Duodenal mucosa (tissue), 2 donors: ENCODE data around the gene PCYT1A.
"Not testable (repeated sequence)": the region's sequence is repeated elsewhere in the genome, so short reads cannot be mapped to it uniquely, and the experiment has no call there.

Experiments used
- H3K27ac ChIP-seq: one replicate; pipeline ENCODE4 v1.7.0; 2013; ENCODE audit warnings: low read depth, low read length
- H3K27me3 ChIP-seq, 2 donors: one replicate each; pipeline ENCODE4 v1.7.0; 2013; ENCODE audit warnings: low read length in 2 of 2, control low read depth in 1 of 2; ENCODE audit not compliant: insufficient read depth in 2 of 2, control insufficient read depth in 1 of 2
- H3K36me3 ChIP-seq, 2 donors: one replicate each; pipeline ENCODE4 v1.7.0; 2013; ENCODE audit warnings: low read length in 2 of 2, control low read depth in 1 of 2; ENCODE audit not compliant: insufficient read depth in 2 of 2, control insufficient read depth in 1 of 2
- H3K4me1 ChIP-seq, 2 donors: one replicate each; pipeline ENCODE4 v1.7.0; 2013; ENCODE audit warnings: low read length in 2 of 2, control low read depth in 1 of 2; ENCODE audit not compliant: insufficient read depth in 2 of 2, control insufficient read depth in 1 of 2
- H3K4me3 ChIP-seq, 2 donors: one replicate each; pipeline ENCODE4 v1.7.0; 2013; ENCODE audit warnings: low read length in 2 of 2, low read depth in 1 of 2
- H3K9ac ChIP-seq, 2 donors: one replicate each; pipeline ENCODE4 v1.7.0; 2013; ENCODE audit warnings: low read length in 2 of 2, low read depth in 1 of 2
- H3K9me3 ChIP-seq, 2 donors: one replicate each; pipeline ENCODE4 v1.7.0; 2013; ENCODE audit warnings: low read length in 2 of 2, control low read depth in 1 of 2; ENCODE audit not compliant: control insufficient read depth in 1 of 2

PCYT1A gene

DNA sequence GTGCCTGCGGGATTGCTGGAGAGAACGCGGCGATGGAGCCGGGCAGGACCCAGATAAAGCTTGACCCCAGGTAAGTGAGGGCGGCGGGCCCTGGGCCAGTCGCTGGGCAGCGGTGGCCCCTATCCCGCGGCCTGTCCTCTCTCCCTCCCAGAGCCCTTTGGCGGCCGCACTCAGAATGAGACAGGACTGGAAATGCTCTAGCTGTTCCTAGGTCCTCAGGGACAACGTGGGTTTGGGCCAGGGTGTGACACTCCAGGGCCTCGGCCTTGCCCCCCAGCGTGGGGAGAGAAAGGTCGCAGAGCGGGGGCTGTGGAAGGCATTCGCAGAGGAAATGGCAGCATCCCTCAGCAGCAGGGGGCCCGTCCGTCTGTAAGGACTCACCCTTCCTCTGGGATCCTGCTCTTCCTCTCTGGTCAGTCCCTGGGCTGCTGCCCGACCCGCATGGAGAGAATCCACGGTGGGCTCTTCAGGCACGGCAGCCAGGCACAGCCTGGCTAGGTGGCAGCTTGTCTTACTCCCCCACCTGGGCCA, 70.8 kb downstream of the PCYT1A start:
- Histone ChIP-seq H3K27me3 (no peaks in the 10 kb centered on the region), H3K4me3 (peak overlapping the region; percentile 64 to 69), H3K9ac (peak overlapping the region; percentile 57 to 59), H3K27ac (no peak overlapping the region), H3K9me3 (no peaks in the 10 kb centered on the region), H3K36me3 (no peaks in the 10 kb centered on the region), H3K4me1 (peaks cover 12 to 33% of the 10 kb centered on the region in 2 donors)

DNA sequence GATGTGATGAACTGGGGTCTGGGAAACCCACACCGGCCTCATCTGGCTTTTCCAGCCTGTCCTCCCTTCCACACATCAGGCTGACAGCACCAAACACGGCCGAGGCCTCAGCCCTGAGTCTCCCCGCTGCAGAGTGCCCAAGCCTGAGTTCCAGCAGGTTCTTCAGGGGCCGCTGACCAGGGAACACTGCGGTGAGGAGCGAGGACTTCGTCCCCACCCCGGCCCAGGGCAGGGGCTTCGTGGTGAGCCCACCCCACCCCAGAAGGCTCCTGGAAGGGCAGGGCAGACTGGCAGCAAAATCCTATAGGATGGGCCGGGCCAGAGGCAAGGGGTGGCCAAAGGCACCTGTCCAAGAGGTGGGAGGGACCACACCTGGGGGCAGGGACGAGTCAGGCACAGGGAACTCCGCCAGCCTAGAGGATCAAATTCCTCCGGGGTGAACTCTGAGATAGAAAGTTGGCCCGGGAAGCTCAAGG, 71.4 kb downstream of the PCYT1A start, which contains the start of gene SLC51A:
TSS of gene SLC51A (plus strand) at position 446 of the 476 bp plus-strand sequence. CDS start 179 bp downstream, outside the sequence.
- Histone ChIP-seq H3K36me3 (no peaks in the 10 kb centered on the region), H3K4me1 (peaks cover 12 to 33% of the 10 kb centered on the region in 2 donors), H3K27ac (no peak within 1 kb of the TSS), H3K9ac (peak within 1 kb of the TSS; percentile 57 to 59), H3K4me3 (peak within 1 kb of the TSS; percentile 64 to 69), H3K27me3 (no peaks in the 10 kb centered on the region), H3K9me3 (no peaks in the 10 kb centered on the region)

DNA sequence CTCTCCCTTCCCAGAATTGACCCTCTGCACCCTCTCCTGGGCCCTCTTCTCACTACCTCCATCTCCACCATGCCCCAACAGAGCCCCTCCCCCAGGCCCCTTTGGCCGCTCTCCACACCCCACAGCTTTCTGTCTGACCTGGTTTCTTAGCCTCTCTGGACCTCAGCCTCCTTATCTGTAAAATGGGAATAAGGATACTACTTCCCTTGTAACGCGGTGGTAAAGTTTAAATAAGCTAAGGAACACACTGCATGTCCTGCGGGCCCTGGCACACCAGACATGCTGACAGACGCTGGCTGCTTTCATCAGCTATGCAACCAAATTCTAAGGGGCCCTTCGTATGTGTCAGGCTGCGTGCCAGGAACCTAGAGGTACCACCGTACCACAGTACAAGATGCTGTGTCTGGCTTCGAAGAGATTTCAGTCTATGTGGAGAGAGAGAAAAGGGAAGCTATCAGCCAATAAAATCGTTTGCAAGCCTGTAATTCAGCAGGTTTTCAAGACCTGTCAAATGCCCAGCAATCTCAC, 72.0 kb downstream of the PCYT1A start:
- Histone ChIP-seq H3K27ac (no peak overlapping the region), H3K36me3 (no peaks in the 10 kb centered on the region), H3K4me1 (peaks cover 12 to 33% of the 10 kb centered on the region in 2 donors), H3K27me3 (no peaks in the 10 kb centered on the region), H3K9ac (no peak overlapping the region), H3K9me3 (no peaks in the 10 kb centered on the region), H3K4me3 (no peak overlapping the region)

DNA sequence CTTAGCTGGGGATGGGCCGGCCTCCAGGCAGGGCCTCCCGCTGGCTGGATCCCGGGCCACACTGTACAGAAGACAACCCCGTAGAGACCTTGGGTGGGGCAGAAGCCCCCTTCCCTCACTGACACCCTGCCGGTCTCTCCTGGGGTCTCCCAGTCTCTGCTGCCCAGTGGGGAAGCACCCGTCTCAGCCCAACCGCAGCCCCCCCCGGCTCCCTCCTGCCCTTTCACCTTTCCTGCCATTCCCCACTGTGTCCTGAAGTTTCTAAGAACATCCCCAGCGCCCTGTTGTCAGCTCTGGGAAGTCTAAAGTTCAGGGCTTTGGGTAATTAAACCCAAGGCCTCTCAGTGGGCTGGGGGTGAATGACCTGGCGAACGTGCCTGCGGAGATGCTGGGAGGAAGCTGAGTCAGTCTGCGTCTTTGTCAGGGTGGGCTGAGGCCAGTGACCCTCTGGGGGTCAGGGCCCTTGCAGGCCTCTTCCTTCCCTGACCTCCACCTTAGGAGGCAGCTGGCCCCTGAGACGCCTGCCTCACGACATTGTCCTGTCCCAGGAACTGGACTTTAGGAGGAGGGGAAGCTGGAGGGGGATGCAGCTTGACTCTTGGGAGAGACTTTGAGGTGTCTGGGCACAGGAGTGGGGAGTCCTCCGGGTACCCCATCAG, 72.6 kb downstream of the PCYT1A start:
- no peaks in the 10 kb centered on the region for H3K27me3 ChIP-seq
- peaks cover 12 to 32% of the 10 kb centered on the region in 2 donors for H3K4me1 ChIP-seq
- no peaks in the 10 kb centered on the region for H3K36me3 ChIP-seq
- no peak overlapping the region for H3K9ac ChIP-seq
- no peak overlapping the region for H3K27ac ChIP-seq
- no peak overlapping the region for H3K4me3 ChIP-seq
- no peaks in the 10 kb centered on the region for H3K9me3 ChIP-seq

DNA sequence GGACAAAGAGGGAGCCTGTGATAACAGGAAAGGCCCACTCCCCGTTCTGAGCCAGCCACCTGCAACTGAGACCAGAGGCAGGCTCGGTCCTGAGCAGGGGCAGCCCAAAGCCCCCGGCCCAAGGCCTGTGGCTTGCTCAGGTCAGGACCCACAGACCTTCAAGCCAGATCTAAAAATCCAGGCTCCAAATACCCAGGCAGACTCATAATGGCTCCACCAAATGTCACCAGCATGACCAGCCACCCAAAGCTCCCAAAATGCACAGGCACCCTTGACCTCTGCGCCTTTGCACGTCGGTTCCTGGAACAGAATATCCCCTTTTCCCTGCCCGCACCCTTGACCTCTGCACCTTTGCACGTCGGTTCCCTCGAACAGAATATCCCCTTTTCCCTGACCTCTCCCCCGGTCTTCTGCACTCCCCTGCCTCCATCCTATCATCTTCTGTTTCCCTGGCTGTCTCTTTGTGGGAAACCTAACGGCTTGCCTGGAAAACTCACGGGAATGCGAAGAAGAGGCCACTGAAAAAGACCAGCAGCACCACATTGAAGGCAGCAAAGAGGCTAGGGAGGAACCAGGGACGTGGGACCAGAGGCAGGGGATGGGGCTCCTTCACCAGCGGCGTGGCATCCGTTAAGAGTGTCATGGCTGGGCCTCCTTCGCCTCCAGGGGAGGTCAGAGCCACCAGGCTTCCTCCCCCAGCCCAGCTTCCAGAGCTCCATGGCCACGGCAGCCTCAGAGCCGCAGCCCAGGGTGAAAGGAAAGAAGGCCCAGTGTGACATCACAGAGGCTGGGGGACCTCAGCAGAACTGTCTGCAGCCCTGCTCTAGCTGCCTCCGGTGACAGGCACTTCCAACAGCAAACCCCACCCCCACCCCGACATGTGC, 76.6 kb downstream of the PCYT1A start, which contains the start of gene ZDHHC19:
TSS of gene ZDHHC19 (minus strand) at position 728 of the 884 bp plus-strand sequence. CDS start at position 643, 85 bp downstream.
- no peaks in the 10 kb centered on the region for H3K9me3 ChIP-seq
- no peaks in the 10 kb centered on the region for H3K27me3 ChIP-seq
- no peaks in the 10 kb centered on the region for H3K36me3 ChIP-seq
- no peak within 1 kb of the TSS for H3K27ac ChIP-seq
- H3K9ac ChIP-seq = no peak within 1 kb of the TSS
- peaks cover 5 to 13% of the 10 kb centered on the region in 2 donors for H3K4me1 ChIP-seq
- no peak within 1 kb of the TSS for H3K4me3 ChIP-seq

DNA sequence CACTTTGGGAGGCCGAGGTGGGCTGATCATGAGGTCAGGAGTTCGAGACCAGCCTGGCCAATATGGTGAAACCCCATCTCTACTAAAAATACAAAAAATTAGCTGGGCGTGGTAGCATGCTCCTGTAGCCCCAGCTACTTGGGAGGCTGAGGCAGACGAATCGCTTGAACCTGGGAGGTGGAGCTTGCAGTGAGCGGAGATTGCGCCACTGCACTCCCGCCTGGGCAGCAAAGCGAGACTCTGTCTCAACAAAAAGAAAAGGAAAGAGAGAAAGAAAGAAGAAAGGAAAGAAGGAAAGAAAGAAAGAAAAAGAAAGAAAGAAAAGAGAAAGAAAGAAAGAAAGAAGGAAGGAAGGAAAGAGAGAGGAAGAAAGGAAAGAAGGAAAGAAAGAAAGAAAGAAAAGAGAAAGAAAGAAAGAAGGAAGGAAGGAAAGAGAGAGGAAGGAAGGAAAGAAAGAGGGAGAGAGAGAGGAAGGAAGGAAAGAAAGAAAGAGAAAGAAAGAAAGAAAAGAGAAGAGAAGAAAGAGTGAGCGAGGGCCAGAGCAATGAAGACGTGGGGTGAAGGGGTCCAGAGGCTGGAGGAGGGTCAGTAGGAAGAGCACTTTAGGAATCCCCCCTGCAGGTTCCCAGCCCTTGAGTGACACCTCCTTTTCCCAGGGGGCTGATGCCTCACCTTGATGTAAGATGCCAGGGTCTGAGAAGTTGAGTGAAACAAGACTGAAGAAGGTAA, 77.4 kb downstream of the PCYT1A start:
- H3K27ac ChIP-seq, H3K27me3 ChIP-seq, H3K9ac ChIP-seq, H3K36me3 ChIP-seq, H3K4me1 ChIP-seq, H3K9me3 ChIP-seq, H3K4me3 ChIP-seq: not testable (repeated sequence)

DNA sequence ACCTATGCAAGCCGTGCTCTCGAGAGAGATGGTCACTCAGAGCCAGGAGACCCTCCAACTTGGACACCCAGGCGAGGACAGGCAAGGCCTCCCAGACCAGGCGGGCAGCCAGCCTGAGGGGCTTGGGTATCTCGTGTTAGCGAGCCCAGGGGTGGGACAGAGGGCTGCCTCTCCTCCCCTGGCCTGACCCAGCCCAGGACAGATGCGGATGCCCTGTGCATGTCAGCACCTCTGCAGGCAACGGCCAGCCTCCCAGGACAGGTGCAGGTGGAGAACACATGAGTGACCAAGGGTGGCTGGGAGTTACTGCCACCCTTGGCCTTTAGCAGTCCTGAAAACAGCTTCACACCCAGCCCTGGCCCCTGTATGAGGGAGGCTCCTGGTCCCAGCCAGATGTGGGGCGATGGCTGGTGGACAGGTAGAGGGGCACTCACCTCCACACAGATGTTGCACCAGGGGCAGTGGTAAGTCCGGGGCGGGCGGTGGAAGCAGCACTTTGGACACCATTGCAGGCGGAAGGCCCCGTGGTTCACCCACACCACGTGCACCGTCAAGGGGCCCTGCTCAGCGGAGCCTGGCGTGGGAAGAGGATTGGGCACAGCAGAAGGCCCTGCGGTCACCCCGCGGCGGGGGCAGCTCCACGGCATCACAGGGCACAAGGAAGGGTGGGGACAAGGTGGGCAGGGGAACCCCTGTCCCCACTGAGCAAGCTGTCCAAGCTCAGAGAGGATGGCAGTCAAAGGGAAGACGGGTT, 78.4 kb downstream of the PCYT1A start:
- no peak overlapping the region for H3K27ac ChIP-seq
- no peak overlapping the region for H3K4me3 ChIP-seq
- H3K9ac ChIP-seq = no peak overlapping the region
- no peaks in the 10 kb centered on the region for H3K9me3 ChIP-seq
- no peaks in the 10 kb centered on the region for H3K36me3 ChIP-seq
- no peaks in the 10 kb centered on the region for H3K27me3 ChIP-seq
- H3K4me1 ChIP-seq = peaks cover 0 to 4% of the 10 kb centered on the region in 2 donors

DNA sequence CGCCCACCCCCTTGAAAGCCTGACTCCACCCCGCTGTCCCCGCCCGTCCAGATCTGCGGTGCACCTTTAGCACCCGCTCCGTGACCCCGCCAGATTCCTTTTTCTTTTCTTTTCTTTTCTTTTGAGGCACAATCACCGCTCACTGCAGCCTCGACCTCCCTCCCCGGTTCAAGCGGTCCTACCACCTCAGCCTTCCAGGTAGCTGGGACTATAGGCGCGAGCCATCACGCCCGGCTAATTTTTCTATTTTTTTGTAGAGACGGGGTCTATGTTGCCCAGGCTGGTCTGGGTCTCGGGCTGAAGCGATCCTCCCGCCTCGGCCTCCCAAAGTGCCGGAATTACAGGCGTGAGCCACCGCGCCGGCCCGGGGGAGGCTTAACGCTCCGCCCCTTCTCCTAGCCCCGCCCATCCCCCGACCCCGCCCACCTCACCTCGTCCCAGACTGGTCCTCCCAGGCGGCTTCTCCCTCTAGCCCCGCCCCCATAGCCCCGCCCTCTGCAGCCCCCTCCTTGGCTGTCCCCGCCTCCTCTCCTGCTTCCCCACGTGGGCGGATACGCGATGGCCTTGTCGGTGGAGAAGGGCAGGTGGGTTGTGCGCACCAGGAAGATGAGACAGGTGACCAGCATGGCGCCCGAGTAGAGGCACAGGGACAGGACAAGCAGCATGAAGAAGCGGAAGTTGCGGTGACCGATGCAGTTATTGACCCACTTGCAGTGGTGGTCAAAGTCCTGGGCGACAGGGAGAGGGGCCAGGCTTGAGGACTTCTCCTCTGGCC, 79.5 kb downstream of the PCYT1A start:
- no peak overlapping the region for H3K27ac ChIP-seq
- no peak overlapping the region for H3K9ac ChIP-seq
- peaks cover 0 to 9% of the 10 kb centered on the region in 2 donors for H3K4me1 ChIP-seq
- H3K36me3 ChIP-seq = no peaks in the 10 kb centered on the region
- no peaks in the 10 kb centered on the region for H3K9me3 ChIP-seq
- H3K27me3 ChIP-seq = no peaks in the 10 kb centered on the region
- peak overlapping the region; percentile 29 to 61 for H3K4me3 ChIP-seq
